GM21360 (cell line): ENCODE results near the gene ATOH1.

Experiments used
- ATAC-seq: cut with Tn5 transposase; IDR thresholded peaks from one replicate; pipeline ENCODE4 v1.9.1; 2021; ENCODE audit warnings: mild to moderate bottlenecking, moderate library complexity; ENCODE audit not compliant: unreplicated experiment

The ATOH1 gene

GRCh38 chr4:93834249-93835066, 5.9 kb downstream of the ATOH1 start:
- ATAC-seq = no peak

DNA sequence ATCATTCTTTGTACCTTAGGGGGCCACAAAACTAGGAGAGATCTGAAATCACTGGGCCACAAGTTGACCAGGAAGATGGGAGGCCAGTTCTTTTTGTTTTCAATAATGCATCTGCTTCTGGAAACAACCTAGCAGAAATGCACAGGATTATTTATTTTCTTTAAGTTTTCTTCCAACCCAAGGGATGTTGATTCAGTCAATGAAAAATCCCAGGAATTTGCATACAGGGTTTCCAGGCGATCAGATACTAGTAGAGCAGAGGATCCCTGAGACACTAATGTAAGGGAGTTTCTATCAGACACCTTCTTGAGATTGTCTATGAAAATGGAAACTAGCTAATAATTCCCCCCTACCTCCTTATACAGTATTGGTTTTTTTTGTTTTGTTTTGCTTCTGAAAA, 7.4 kb downstream of the ATOH1 start:
- ATAC-seq = no peak

- no peak for ATAC-seq
Observed at GRCh38 chr4:93839704-93840103, 11.2 kb downstream of the ATOH1 start.

DNA sequence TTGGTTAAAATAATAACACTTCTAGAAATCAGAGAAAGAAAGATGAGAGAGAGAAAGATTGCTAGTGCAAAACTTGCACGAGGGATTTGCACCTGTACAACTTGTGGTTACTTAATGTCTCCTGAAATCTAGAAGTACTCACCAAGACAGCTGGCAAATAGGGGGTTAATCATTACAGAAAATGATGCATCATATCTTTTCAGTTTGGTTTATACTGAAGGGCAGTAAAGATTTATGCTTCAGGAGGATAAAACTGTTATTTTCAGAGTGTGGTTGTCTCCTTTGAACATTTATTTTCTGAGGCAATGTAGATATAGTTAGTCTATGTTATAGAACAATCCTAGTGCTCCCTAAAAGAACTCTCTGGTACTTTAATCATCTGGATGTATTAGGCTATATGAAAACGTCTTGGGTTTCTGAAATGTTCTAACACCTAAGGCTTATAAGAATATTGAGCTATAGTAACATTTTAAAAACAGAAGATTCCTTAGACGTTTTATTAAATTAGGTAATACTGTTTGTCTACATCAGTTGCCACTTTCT, 13.3 kb downstream of the ATOH1 start:
- no peak for ATAC-seq

GRCh38 chr4:93842601-93843252, 14.2 kb downstream of the ATOH1 start:
- ATAC-seq = no peak

DNA sequence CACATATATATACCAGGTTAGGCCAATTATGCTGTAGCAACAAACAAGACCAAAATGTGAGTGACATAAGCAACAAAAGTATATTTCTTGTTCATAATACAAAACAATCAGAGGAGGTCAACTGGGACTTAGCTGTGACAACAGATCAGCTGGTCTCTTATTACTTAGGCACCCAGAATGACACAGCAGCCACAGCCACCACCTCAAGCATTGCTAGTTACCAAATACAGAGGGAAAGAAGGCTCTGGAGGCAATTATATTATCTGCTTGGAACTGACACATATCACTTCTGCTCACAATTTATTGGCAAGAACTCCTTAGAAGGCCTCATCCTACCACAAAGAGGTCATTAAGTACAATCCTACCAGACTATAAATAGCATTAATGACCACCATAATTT, 15.2 kb downstream of the ATOH1 start:
- no peak for ATAC-seq

DNA sequence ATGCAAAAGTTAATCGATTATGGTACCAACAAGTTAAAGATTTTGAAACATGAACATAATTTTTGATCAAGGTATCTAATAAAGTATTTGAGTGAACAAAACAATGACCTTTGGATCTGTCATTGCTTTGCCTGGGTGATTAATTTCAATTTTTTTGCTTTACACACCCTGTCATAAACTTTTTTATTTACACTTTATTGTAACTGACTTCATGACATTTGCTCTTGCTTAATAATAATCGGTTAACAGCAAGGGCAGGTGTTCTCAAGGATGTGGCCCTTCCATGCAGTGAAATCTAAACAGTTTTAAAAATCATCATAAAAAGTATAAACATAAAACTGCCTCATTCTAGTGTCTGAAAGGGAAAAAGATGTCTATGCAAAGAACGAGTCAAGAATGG, 24.1 kb downstream of the ATOH1 start:
- ATAC-seq = no peak

GRCh38 chr4:93855926-93856325, 27.4 kb downstream of the ATOH1 start:
- no peak for ATAC-seq

DNA sequence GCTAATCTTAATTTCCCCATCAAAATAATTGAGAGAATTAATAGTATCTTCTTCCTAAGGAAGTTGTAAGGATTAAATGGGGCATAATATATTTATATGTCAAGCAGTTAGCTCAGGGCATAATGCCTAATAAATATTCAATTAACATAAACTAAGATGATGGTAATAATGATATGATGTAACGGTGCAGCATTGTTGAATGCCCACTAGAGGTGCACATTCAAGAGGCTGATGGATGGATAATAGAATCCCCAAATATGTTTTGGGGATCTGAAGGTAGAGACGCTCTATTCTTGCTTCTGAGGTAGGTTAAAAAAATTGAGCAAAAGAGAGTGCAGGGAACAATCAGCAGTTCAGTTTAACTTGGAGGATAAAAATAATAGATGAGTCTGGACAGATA, 37.1 kb downstream of the ATOH1 start:
- ATAC-seq = no peak

GRCh38 chr4:93867416-93868001, 39.0 kb downstream of the ATOH1 start:
- no peak for ATAC-seq

GRCh38 chr4:93870876-93871458, 42.4 kb downstream of the ATOH1 start:
- no peak for ATAC-seq

DNA sequence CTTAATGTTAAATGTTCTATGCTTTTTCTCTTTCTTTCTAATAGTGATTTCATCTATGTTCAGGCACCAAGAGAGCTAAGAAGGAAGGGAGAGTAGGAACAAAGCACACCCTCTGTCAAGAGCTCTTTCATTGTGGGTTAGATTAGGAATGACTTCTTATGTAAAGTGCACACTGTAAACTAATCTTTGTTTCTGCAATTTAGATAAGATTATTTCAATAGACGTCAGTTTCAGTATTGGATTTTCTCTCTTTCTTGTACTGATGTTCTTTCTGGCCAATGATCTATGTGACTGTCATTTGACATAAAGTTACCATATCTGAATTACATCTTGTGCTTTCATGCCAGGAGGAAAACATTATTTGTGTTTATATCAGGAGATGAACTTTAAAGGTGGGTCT, 48.2 kb downstream of the ATOH1 start:
- ATAC-seq = no peak

DNA sequence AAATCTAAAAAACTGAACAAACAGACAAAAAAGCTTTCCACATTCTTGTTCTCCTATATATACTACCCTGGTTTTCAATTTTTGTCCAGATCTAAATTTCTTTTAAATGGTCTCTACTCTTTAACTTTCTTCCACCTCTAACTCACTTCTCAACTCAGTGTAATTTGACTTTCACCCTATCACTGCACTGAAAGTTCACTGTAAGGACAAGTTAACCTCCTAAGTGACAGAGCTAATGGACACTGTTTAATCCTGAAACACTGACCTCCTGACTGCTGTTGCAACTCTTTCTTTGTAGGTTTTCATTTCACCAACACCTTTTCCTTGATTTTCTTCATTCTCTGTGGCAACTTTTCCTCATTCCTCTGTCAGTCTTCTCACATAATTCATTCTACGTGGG, 50.0 kb downstream of the ATOH1 start:
- ATAC-seq = no peak

- ATAC-seq = peak; percentile 94
Observed at GRCh38 chr4:93879919-93880318, 51.4 kb downstream of the ATOH1 start.
